ENCODE measurements around the gene C16orf78.
"Not testable (repeated sequence)": the region's sequence is repeated elsewhere in the genome, so short reads cannot be mapped to it uniquely, and the experiment has no call there.

C16orf78 gene

DNA sequence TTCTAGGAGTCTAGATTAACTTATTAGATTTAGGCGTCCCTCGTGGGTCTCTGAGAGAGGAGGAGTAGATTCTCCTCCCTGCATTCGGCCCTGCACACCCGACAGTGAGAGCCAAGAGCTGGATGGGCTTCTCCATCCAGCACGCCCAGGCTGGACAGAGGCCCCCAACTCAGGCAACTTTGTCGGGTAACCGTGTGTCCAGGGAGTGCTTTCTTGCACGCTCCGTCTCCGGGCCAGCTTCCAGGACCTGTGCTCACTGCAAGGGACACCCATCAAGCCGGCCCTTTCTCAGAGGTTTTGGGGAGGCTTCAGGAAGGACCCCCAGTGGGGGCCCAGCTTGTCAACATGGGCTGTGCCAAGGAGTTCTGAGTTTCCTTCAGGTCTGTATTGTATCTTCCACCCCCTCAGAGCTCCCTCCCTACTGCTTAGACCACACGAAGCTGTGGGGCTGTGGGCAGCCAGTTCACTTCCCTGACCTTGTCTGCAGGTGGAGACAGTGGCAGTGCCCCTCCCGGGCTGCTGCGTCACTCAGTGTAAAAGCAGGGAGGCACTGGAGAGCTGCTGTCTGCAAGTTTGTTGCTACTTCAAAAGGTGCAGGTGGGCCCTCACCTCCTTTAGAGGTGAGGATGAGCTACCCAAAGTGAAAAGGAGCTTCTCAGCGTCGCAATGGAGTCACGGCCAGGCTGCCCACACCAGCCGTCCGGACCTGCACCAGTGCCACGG is 24.0 kb upstream of the C16orf78 start:
- no peak for DNase-seq

DNA sequence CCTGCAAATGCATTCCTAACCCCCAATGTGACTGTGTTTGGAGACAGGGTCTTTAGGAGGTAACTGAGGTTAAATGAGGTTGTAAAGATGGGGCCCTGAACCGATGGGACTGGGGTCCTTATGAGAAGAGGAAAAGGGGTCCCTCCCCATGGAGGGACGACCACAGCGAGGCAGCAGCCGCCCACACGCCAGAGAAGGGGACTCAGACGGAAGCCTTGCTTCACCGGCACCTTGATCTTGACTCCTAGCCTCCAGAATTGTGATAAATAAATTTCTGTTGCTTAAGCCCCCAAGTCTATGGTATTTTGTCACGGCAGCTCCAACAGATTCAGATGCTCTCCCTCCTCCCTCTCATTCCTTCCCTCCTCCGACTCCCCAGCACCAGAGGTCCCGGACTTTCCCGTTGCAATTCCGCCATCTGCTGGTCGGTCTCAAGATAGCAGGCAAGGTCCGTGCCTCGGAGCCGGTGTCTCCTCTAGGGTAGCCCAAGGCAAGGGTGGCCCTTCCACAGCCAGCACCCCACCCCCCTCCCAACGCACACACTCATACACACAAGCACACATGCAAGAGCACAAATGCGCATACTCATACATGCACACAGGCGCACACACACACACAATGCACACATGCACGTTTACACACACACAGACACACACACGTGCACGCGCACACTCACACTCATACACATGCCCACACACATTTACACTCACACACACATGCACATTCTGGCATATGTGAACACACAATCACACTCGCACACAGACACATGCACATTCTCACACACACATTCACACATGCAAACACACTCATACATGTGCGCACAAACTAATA is 23.1 kb upstream of the C16orf78 start:
- peak in 50 of 56 donors; percentile 2 to 81 (median 34) for DNase-seq

DNA sequence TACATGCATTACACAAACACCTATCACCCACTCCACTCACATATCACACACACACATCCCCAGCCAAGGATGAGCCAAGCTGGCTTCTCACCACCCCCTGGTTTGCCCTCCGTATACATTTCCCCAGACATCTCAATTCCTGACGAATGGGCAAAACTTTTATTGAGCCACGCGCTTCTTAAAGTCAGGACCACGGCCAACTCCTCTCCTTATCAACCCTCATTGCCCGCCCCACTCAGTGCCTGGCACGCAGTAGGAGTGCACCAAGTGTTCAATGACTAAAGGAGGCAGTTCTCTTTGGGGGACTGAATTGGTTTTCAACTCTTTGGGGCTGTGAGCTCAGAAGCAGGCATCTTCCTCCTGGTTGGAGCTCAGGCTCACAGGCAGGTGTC is 22.5 kb upstream of the C16orf78 start:
- DNase-seq, result no peak

DNA sequence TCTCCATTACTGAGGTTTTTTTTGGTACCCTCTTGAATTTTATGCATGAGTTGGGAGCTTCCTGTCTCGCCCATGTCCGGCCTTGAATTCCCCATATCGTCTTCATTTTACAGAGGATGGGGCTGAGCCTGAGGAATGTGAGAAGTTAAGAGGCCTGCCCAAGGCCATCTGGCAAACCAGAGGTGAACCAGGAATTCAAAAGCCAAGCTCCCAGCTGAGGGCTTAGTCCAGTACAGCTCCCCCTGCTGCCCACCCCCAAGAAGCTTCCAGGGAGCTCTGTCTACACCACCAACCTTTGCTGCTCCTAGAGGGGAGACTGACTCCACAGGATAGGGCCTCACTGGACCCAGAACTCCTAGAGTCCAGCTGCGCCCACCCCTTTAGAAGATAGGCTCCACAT is 20.7 kb upstream of the C16orf78 start:
- DNase-seq, result no peak

DNA sequence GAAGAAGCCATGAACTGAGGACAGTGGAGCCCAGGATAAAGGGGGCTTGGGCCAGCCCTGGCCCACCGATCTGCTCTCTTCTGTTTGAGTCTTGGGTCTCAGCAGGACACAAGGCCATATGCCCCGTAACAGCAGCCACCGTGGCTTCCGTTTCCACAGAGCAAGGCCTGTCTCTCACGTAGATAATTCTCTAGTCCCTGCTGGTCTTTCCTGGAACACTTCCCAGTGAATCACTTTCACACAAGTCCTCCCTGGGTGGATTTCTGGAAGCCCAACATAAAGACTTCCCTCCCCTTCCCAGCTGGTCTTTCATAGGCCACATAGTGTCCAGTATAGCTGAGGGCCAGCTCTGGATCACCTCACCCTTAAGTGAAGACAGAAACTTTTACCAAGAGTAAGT is 19.9 kb upstream of the C16orf78 start:
- no peak for DNase-seq

DNA sequence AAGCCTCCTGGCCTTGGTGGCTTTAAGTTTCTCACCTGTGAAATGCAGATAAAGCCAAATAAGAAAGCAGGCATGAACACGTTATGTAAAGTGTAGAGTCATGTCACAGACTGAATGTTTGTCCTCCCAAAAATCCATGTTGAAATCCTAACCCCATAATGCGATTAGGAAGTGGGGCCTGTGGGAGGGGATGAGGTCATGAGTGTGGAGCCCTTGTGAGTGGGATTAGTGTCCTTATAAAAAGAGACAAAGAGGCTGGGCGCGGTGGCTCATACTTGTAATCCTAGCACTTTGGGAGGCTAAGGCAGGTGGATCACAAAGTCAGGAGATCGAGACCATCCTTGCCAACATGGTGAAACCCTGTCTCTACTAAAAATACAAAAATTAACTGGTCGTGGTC is 19.5 kb upstream of the C16orf78 start:
- no peak for DNase-seq

DNA sequence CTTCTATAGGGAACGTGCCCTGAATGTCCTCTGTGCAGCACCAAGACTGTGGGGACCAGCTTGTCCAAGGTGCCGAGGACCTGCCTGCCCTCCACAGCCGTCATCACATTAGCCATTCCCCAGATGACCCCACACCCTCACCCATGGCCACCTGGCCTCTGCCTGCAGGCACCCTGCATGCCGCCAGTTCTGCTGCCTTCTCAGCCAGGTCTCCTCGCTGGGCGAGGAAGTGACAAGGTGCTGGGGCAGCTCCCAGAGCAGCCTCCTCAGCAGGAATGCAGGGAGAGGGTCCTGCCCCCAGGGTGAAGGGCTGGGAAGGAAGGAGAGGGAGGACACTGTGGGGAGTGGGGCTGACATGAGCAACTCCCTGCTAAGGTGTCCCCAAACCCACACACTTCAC is 18.6 kb upstream of the C16orf78 start:
- no peak for DNase-seq

DNA sequence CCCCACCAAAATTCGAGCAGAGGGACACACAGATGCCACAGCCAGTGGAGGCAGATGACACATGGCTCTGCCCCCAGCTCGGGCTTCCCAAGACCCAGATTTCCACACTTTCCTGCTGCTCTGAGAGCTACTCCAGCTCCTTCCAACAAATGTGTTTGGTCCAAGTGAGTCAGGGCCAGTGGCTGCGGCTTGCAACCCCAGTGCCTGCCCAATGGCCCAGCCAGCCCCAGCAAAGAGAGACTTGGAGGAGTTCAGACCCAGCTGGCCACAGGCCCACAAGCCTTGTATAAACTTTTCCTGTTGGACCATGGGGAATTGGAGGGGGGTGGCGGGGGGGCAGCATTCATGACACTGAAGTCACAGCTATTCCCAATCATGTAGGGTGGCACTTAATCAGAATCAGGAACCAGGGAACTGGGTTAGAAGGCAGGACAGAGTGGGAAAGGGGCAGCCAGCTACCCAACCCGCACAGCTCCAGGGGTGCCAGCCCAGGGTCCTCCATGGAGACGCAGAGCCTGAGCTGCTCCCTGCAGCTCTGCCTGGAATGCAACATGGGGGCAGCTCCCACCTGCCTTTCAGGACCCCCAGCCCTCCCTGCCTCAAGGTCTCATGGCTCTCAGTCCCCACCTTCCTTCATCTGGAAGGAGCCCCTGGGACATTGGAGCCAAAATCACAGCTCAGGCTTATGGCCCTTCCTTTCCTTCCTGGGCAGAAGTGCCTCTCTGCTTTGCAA is 17.5 kb upstream of the C16orf78 start:
- DNase-seq, result no peak

DNA sequence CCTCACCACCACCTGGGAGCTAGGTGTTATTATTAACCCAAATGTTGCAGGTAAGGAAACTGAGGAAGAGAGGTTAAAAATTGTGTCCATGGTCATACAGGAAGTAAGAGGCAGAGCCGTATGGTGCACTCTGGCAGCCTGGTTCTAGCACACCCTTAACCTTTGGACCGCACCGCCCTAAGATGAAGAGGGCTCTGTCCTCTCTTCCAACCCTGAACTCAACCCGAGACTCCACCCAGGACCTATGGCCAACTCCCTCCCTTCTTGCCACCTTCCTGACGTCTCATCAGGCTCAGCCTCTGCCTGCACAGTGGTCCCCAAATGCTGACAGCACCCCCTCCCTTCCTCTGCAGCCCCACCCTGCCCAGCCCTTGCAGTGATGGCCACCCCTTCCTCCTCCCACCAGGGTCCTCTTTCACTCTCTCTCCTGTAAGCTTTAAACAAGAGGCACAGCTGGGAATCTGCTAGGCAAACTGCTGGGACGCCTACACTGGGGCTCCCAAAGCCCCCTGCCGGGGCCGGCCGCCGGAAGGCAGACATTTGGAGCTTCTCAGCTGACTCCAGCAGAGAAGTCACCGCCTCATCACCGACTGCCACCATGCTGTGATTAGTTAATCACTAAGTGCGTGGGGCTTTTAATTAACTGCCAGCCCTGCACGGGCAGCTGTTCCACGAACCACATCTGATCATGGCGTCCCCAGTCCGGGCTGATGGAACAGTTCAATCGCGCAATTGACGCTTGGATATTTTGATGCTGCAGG is 16.7 kb upstream of the C16orf78 start:
- no peak for DNase-seq

DNA sequence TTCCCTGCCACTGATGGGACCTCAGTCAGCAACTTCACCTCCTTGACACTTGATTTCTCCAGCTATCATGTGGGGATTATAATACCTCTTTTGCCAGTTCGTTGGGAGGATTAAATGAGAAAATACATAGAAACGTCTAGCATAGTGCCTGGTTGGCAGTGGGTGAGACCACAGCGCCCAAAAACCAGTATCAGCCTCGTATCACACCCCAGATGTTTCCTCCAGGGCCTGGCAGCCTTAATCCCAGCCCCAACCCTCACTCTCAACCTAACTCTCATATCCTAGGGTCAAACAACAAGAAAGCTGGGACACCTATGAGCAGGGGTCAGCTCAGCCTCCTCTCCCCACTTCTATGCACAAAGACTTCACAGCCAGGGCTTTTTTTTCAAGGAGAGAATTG is 14.0 kb upstream of the C16orf78 start:
- no peak for DNase-seq

DNA sequence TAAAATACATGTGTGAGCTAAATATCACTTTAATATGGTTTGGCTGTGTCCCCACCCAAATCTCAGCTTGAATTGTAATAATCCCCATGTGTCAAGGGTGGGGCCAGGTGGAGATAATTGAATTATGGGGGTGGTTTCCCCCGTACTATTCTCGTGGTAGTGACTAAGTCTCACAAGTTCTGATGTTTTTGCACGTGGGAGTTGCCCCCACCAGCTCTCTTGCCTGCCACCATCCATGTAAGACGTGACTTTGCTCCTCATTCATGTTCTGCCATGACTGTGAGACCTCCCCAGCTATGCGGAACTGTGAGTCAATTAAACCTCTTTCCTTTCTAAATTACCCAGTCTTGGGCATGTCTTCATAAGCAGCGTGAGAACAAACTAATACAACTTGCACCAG is 11.9 kb upstream of the C16orf78 start:
- DNase-seq, result not testable (repeated sequence)

DNA sequence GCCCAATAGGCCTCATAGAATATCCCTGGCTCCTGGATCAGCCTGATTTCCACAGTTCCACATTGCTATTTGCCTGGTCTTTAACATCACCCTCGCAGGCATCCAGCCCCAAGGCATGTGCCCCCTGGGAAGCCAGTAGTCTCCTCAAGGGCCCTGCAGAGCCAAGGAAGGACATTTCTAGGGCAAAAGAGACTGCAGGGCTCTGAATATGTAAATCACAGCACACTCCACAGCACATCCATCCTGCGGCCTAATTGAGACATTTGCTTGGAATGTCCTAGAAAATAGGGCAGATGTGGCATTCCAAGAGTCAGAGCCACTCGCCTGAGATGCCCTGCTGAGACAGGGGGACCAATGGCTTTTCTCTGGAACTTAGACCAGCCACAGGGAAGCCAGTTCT is 11.4 kb upstream of the C16orf78 start:
- no peak for DNase-seq

DNA sequence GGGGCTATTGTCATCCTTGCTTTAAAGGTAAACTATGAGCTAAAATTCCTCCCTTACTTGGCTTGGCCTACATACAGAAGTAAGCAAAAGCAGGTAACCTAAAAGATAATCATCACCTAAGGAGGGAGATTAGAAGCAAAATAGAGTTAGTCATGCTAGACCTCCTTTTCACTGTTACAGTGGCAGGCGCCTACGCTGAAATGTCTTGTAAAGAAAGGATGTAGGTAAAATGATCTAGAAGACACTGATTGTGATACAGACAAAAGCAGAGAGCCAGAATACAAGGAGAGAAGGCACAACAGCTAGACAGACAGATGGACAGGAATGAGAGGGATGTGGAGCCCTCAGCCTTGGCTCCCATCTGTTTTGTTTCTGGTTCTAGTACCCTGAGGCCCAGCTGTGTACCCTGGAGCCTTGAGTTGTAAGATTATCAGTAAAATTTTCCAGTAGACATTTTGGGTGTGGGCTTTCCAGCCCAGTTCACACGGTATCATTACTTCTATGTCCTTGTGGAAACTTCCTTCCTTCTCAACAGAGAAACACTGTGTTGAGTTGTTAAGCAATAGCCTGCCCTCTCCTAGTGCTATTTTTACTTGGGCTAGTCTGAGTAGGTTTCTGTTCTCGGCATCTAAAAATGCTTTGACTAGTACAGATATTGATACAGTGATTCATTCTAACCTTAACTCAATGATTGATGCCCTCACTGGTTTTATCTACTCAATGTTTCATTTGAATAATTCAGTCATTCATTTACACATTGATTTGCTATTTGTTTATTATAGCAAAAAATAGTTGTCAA is 7.7 kb upstream of the C16orf78 start:
- no peak for DNase-seq

DNA sequence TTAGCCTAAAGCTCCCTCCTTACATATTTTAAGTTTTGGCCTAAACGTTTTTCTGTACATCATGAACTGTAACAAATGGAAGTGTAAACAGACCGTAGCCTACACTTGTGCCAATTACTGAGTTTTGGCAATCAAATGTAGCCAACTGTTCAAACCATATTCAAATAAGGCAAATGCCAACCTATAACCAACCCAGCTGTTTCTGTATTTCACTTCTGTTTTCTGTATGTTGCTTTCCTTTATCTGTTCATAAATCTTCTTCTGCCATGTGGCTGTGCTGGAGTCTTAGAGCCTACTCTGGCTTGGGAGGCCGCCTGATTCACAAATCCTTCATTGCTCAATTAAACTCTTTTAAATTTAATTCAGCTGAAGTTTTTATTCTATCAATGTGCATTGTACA is 6.9 kb upstream of the C16orf78 start:
- DNase-seq, result no peak

DNA sequence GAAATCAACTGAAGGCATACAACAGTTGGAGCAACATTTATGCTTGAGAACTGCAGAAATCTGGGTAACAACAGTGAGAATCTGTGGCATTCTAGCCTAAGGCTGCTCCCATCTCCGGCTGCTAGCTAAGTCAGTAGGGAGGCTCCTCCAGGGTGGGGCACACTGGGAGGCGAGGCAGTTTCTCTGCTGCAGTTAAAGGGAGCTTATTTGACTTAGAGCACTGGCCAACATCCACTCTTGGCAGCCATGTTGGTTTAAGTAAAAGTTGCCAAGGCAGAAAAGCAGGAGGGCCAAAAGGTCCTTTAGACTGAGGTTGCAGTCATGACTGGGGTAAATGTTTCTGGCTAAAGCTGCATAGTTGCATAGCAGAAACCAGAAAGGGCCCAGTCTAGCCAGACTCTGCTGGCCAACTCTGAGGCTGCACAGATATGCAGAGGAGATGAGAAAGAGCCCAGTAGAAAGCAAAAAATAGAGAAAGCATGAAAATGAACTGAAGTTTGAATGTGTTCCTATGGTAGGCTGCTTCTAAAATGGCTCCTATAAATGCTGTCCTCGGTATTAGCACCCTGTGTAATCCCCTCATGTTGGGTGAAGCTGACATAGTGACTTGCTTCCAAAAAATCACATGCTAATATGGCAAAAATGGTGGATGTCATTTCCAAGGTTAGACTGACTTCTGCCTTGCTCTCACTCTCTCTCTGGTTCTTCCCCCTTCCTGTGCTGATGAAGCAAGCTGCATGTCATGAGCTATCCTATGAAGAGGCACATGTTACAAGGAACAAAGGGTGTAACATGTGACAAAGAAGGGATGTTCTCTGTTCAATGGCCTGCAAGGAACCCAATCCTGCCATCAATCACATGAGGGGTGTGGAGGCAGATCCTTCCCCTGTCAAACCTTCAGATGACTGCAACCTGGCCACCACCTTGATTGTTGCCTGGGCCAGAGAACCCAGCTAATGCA is 3.7 kb upstream of the C16orf78 start:
- no peak for DNase-seq

DNA sequence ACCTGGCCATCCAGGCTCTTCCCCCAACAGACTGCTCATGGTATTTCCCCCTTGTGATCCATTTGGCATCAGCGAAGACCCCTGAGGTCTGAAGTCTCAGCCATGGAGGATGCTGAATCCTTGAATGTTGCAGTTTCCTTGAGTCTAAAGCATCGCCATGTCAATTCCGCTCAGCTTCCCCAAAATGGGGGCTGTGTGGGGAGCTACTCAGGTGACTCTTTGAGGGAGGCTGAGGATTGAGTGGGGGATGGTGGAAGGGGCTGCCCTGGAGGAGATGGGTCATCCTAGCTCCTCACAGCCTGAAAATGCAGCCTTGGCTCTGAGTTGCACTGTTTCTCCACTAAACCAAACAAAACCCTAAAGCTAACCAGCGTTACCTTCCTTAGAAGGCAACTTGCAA is 2.6 kb downstream of the C16orf78 start:
- DNase-seq, result no peak

DNA sequence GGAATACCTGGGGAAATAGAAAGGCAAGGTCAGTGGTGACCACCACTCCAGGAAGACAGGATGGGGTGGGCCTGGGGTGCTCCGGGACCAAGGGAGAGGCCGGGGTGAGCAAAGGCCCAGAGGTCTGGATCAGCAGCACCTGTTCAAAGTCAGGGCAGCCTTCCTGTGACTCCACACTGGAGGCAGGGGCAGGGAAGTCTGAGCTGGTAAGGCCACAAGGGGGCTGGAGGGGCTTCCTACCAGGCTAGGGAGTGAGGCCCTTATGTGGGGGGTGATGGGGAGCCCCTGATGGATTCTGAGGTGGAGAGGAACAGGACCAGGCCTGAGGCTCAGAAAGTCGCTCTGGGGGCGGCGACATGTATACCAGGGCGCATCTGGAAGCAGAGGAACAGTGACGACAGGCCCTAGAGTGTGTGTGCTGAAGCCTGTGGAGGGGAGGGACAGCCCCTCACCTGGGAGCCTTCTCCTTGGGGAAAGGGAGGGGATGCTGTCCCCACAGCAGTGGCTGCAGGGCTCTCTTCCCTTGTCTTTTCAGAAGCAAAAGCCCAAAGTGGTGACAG is 3.7 kb downstream of the C16orf78 start:
- DNase-seq, result no peak

DNA sequence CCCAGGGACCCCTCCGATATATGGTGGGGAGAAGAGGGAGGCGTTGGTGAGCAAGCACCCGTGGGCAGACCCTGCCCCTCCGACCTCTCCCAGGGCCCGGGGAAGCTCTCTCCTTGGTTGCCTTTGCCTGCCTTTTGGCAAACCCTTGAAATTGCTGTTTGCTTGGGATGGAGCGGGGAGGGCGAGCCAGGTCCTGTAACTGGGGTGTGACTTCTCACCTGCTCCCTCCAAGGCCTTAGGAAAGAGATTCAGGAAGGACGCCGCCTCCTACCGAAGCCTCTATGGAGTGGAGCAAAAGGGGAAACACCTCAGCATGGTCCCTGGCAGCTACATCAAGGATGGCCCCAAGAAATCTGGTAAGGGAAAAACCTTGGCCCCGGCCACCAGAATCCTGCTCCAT is 4.6 kb downstream of the C16orf78 start:
- no peak for DNase-seq

DNA sequence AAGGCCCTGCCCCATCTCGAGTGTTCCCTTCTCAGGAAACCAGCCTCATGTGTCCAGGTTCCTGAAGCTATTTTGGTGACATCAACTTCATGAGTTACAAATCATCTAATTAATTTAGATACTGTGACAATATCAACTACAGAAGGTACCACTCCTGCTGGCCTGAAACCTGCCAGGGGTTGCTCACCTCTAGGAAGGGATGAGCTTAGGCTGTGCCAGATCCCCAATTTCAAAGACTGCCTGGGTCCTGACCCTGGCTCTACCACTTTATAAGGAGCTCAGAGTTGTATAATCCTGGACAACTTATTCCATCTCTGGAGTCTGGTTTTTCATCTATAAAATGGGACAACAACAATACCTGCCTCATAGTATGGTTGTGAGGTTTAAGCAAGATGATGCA is 5.2 kb downstream of the C16orf78 start:
- no peak for DNase-seq

Measured in amygdala (tissue), 56 donors.